ENCODE data around the gene IL4.
A peak's percentile ranks its signal among the peaks of the same experiment; 100 is the strongest.

The IL4 gene

GRCh38 chr5:132658381-132659302 lies 15.1 kb upstream of the IL4 start:
- peak; percentile 9 for DNase-seq (ENCODE audit: low spot score)

GRCh38 chr5:132659598-132660493 lies 13.9 kb upstream of the IL4 start:
- DNase-seq (ENCODE audit: low spot score): no peak

- DNase-seq (ENCODE audit: low spot score): no peak
Observed at GRCh38 chr5:132661231-132662003, 12.4 kb upstream of the IL4 start.

GRCh38 chr5:132662004-132662401 lies 11.8 kb upstream of the IL4 start:
- DNase-seq (ENCODE audit: low spot score): no peak

GRCh38 chr5:132662925-132663770 lies 10.6 kb upstream of the IL4 start:
- DNase-seq (ENCODE audit: low spot score): no peak

GRCh38 chr5:132663771-132664695 lies 9.8 kb upstream of the IL4 start:
- DNase-seq (ENCODE audit: low spot score): no peak

- no peak for DNase-seq (ENCODE audit: low spot score)
Observed at GRCh38 chr5:132664696-132665209, 9.0 kb upstream of the IL4 start.

- no peak for DNase-seq (ENCODE audit: low spot score)
Observed at GRCh38 chr5:132665574-132666080, 8.2 kb upstream of the IL4 start.

- DNase-seq (ENCODE audit: low spot score): no peak
Observed at GRCh38 chr5:132666310-132667123, 7.3 kb upstream of the IL4 start.

GRCh38 chr5:132667309-132667708 lies 6.5 kb upstream of the IL4 start:
- DNase-seq (ENCODE audit: low spot score): no peak

GRCh38 chr5:132667761-132668705 lies 5.8 kb upstream of the IL4 start:
- DNase-seq (ENCODE audit: low spot score): no peak

GRCh38 chr5:132668706-132669454 lies 4.9 kb upstream of the IL4 start:
- DNase-seq (ENCODE audit: low spot score): no peak

- no peak for DNase-seq (ENCODE audit: low spot score)
Observed at GRCh38 chr5:132669455-132669820, 4.4 kb upstream of the IL4 start.

- DNase-seq (ENCODE audit: low spot score): no peak
Observed at GRCh38 chr5:132669966-132670882, 3.6 kb upstream of the IL4 start.

- no peak for DNase-seq (ENCODE audit: low spot score)
Observed at GRCh38 chr5:132671000-132671399, 2.8 kb upstream of the IL4 start.

GRCh38 chr5:132673488-132673887 lies 301 bp upstream of the IL4 start:
- no peak for DNase-seq (ENCODE audit: low spot score)

All from putamen (tissue), 1 donor.